HG02798 (cell line): ENCODE data around the gene TRIM13.
"Not testable (repeated sequence)": the region's sequence is repeated elsewhere in the genome, so short reads cannot be mapped to it uniquely, and the experiment has no call there.

Experiments used
- ATAC-seq: cut with Tn5 transposase; IDR thresholded peaks from one replicate; pipeline ENCODE4 v1.9.1; 2021; ENCODE audit warnings: mild to moderate bottlenecking; ENCODE audit not compliant: unreplicated experiment, poor library complexity

Gene TRIM13

GRCh38 chr13:50052478-50052877, 55.6 kb downstream of the TRIM13 start:
- no peak for ATAC-seq

- no peak for ATAC-seq
Measured at GRCh38 chr13:50053844-50054243, 57.0 kb downstream of the TRIM13 start.

- no peak for ATAC-seq
Measured at GRCh38 chr13:50055454-50055853, 58.6 kb downstream of the TRIM13 start.

GRCh38 chr13:50060718-50061117, 63.9 kb downstream of the TRIM13 start:
- no peak for ATAC-seq

- not testable (repeated sequence) for ATAC-seq
Measured at GRCh38 chr13:50062336-50062735, 65.5 kb downstream of the TRIM13 start.

GRCh38 chr13:50065712-50066111, 68.9 kb downstream of the TRIM13 start:
- no peak for ATAC-seq
